Head of caudate nucleus (tissue), 42 donors: ENCODE measurements around the gene CBX1.

Experiments
- DNase-seq, 42 donors: peaks; one replicate each; pipeline versions ENCODE4 v3.0.0 to v3.0.0-alpha.2; 2020 to 2021; ENCODE audit warnings: mixed read lengths in 7 of 42
- intact Hi-C: fragments of 100-400 bp; cut with DNase I; formaldehyde crosslinking; loops from one replicate; pipeline ENCODE4 v1.15.0; 2022

CBX1 gene

GRCh38 chr17:48056246-48056745, 45.0 kb downstream of the CBX1 start:
- no peak for DNase-seq
- intact Hi-C loops: no loop called here

- intact Hi-C loops: no loop called here
Observed at GRCh38 chr17:48055531-48056245, 45.6 kb downstream of the CBX1 start.

GRCh38 chr17:48054238-48055185, 46.8 kb downstream of the CBX1 start:
- peak; percentile 61 to 98 (median 85) for DNase-seq
- intact Hi-C loops: no loop called here

More at GRCh38 chr17:48055531-48056245, 45.6 kb downstream of the CBX1 start:
- DNase-seq: peak in 10 of 42 donors; percentile 12 to 67 (median 47)

- intact Hi-C loops: no loop called here
- no peak for DNase-seq
Observed at GRCh38 chr17:48053758-48054237, 47.5 kb downstream of the CBX1 start.

- intact Hi-C loops: no loop called here
- DNase-seq: peak in 38 of 42 donors; percentile 21 to 79 (median 56)
Observed at GRCh38 chr17:48052956-48053757, 48.1 kb downstream of the CBX1 start.

GRCh38 chr17:48051706-48052486, 49.4 kb downstream of the CBX1 start:
- intact Hi-C loops: no loop called here
- DNase-seq: peak in 2 of 42 donors; percentile 14

GRCh38 chr17:48051283-48051682, 50.0 kb downstream of the CBX1 start:
- no peak for DNase-seq
- intact Hi-C loops: no loop called here

GRCh38 chr17:48048384-48049126, 52.7 kb downstream of the CBX1 start:
- DNase-seq: peak; percentile 41 to 86 (median 71)
- intact Hi-C loops: no loop called here

GRCh38 chr17:48047741-48048383, 53.4 kb downstream of the CBX1 start, which contains the start of gene NFE2L1:
Gene NFE2L1 (plus strand): TSS chr17:48048359. CDS start chr17:48051119, 2,760 bp downstream.
- intact Hi-C loops: no loop called here
- peak; percentile 100 for DNase-seq

GRCh38 chr17:48047113-48047740, 54.1 kb downstream of the CBX1 start:
- intact Hi-C loops: no loop called here
- DNase-seq: peak in 1 of 42 donors; percentile 19

- intact Hi-C loops: no loop called here
- no peak for DNase-seq
Observed at GRCh38 chr17:48046296-48046695, 55.0 kb downstream of the CBX1 start.

- intact Hi-C loops: no loop called here
- DNase-seq: peak in 7 of 42 donors; percentile 33 to 64 (median 52)
Observed at GRCh38 chr17:48045316-48046001, 55.8 kb downstream of the CBX1 start.

GRCh38 chr17:48044851-48045250, 56.4 kb downstream of the CBX1 start:
- intact Hi-C loops: no loop called here
- no peak for DNase-seq

GRCh38 chr17:48043176-48043575, 58.1 kb downstream of the CBX1 start:
- no peak for DNase-seq

GRCh38 chr17:48038687-48039086, 62.6 kb downstream of the CBX1 start:
- DNase-seq: no peak
- intact Hi-C loops: no loop called here

More at GRCh38 chr17:48043176-48043575, 58.1 kb downstream of the CBX1 start:
- intact Hi-C loops: no loop called here

GRCh38 chr17:48037838-48038323, 63.4 kb downstream of the CBX1 start:
- intact Hi-C loops: no loop called here
- DNase-seq: no peak
